Measurements from ENCODE around the gene FAM83C. TPM values are rescaled to one million over a fixed set of nuclear protein-coding genes. Genes with fewer than 3 reads are reported as not detected.
A peak's percentile ranks its signal among the peaks of the same experiment; 100 is the strongest.

Gene FAM83C
- total RNA-seq, 1 experiment from 2014 or later = not detected

- H3K4me2 ChIP-seq (ENCODE audit: low read length) = peak overlapping the region; percentile 23
- H3K79me2 ChIP-seq (ENCODE audit: insufficient read depth, low read length) = no peaks in the 10 kb centered on the region
- peaks cover 5 to 18% of the 10 kb centered on the region in 2 experiments; a peak in 2 of 4 replicates for H3K4me1 ChIP-seq (ENCODE audit: control insufficient read depth in 1 of 2, insufficient read depth in 2 of 2, low read length in 2 of 2)
- no peaks in the 10 kb centered on the region for H3K9me3 ChIP-seq (ENCODE audit: control insufficient read depth in 1 of 2, insufficient read depth in 1 of 2, low read depth in 1 of 2, low read length in 2 of 2)
- DNase-seq (ENCODE audit: low read depth, low spot score) (no peak), ATAC-seq (no peak)
- no peak overlapping the region for H3K27ac ChIP-seq (ENCODE audit: low read depth, low read length)
- ChIA-PET RAD21 (ENCODE audit: low non-redundant PET in 1 of 2, low total read pairs in 2 of 2, uncharacterized antibody in 2 of 2, unreplicated experiment in 2 of 2) (interaction anchor here in 1 of 2 experiments (0.6 kb wide), 1 partner anchor 323 kb away, joined by 3 read pairs; no protein-coding TSS in a partner anchor), POLR2A (interaction anchor here (0.9 kb wide), 1 partner anchor 8 kb away, joined by 4 read pairs; no protein-coding TSS in a partner anchor), CTCF (interaction anchor here (1.2 to 1.4 kb wide), 2 partner anchors 11 to 32 kb away, joined by 3 to 4 read pairs; no protein-coding TSS in a partner anchor)
- H3K4me3 ChIP-seq (replicated peaks in 1 of 2; ENCODE audit: low read depth in 1 of 2, low read length in 2 of 2) = no peak overlapping the region
- H3K9me2 ChIP-seq (ENCODE audit: insufficient read depth) = no peaks in the 10 kb centered on the region
- no peak for TF ChIP-seq FOSL1 (IDR thresholded peaks at IDR 0.05; ENCODE audit: low read depth)
- no peak for TF ChIP-seq JUND (IDR thresholded peaks at IDR 0.05)
- no peak for TF ChIP-seq SP1 (IDR thresholded peaks at IDR 0.05; ENCODE audit: low read depth)
- no peak for TF ChIP-seq TCF7L2 (IDR thresholded peaks at IDR 0.05; ENCODE audit: borderline replicate concordance, extremely low read depth, insufficient read depth, insufficient read length)
- TF ChIP-seq ZFX (IDR thresholded peaks at IDR 0.05) = no peak
- no peak for TF ChIP-seq ZBTB33 (IDR thresholded peaks at IDR 0.05; ENCODE audit: extremely low read depth, insufficient replicate concordance, low read length)
- TF ChIP-seq ELF1 (IDR thresholded peaks at IDR 0.05; ENCODE audit: borderline replicate concordance, low read depth) = no peak
- no peak overlapping the region for H2AFZ ChIP-seq (ENCODE audit: low read depth, low read length, poor library complexity, severe bottlenecking)
- 0 out of 4 replicates have a peak, but pooled peaks cover 0 to 2% of the 10 kb centered on the region in 2 experiments for H3K36me3 ChIP-seq (ENCODE audit: control insufficient read depth in 1 of 2, insufficient read depth in 2 of 2, low read length in 2 of 2)
- no peaks in the 10 kb centered on the region for H4K20me1 ChIP-seq (ENCODE audit: insufficient read depth)
- BruUV-seq (replicated peaks) = no TSS peak
- no peak overlapping the region for H3K9ac ChIP-seq (ENCODE audit: low read length)
- intact Hi-C loops (cut with micrococcal nuclease) = no loop called here
- no peaks in the 10 kb centered on the region for H3K27me3 ChIP-seq (ENCODE audit: insufficient read depth, low read length)
Measured at GRCh38 chr20:35297740-35298139, 5.5 kb upstream of the FAM83C start.
